A549 (cell line): ENCODE results near the gene CIAPIN1. TPM values are rescaled to one million over a fixed set of nuclear protein-coding genes. Genes with fewer than 3 reads are reported as not detected.

ENCODE experiments used
- ATAC-seq, 2 experiments: fragments of 200-7000 bp in 1 of 2; fragments of >200 bp in 1 of 2; cut with Nextera tagmentation in 1 of 2; cut with Tn5 transposase in 1 of 2; 3 replicates each; pipeline versions ENCODE4 v1.8.0 to v1.9.1; 2018 to 2020; ENCODE audit warnings: mild to moderate bottlenecking in 1 of 2, moderate library complexity in 1 of 2
- CTCF ChIA-PET: fragments of 300-600 bp; sonication (Branson Sonifier 250); formaldehyde crosslinking; extraction: SDS; loops from one replicate; lab custom pipeline; 2021; ENCODE audit warnings: antibody characterized with exemption, inconsistent platforms; lab: Yijun Ruan, JAX
- POLR2A ChIA-PET: fragments of 350-600 bp; formaldehyde crosslinking; extraction: SDS; loops from one replicate; lab custom pipeline; 2021; ENCODE audit warnings: antibody characterized with exemption, inconsistent platforms; lab: Yijun Ruan, JAX
- DNase-seq, 2 experiments: peaks; one replicate each; pipeline versions ENCODE4 v3.0.0 to v3.0.0-alpha.2; 2011 to 2016; ENCODE audit warnings: low read depth in 1 of 2, low spot score in 1 of 2
- FAIRE-seq: peaks from 2 replicates; lab custom pipeline; 2011; peaks lifted over from hg19 to GRCh38; lab: Jason Lieb, UNC
- H3K27ac ChIP-seq, 2 experiments: fragments of >200 bp; sonication (Bioruptor Twin); formaldehyde crosslinking; 3 replicates each; pipeline ENCODE4 v1.5.1; 2016 to 2017
- H3K4me1 ChIP-seq: fragments of >200 bp; sonication (Bioruptor Twin); formaldehyde crosslinking; 3 replicates; pipeline ENCODE4 v1.6.1; 2016
- H3K4me2 ChIP-seq: fragments of >200 bp; sonication (Bioruptor Twin); formaldehyde crosslinking; 3 replicates; pipeline ENCODE4 v1.6.1; 2016
- H3K4me3 ChIP-seq: fragments of >200 bp; sonication (Bioruptor Twin); formaldehyde crosslinking; 3 replicates; pipeline ENCODE4 v1.5.1; 2016
- H3K9me3 ChIP-seq: fragments of >200 bp; sonication (Bioruptor Twin); formaldehyde crosslinking; 3 replicates; pipeline ENCODE4 v1.6.1; 2016
- CHD4 ChIP-seq: fragments of 200-600 bp; sonication (generic); IDR thresholded peaks from 2 replicates; pipeline ENCODE4 v1.6.1; 2016; ENCODE audit warnings: antibody characterized with exemption, mild to moderate bottlenecking, borderline replicate concordance
- E2F6 ChIP-seq: IDR thresholded peaks from 2 replicates; pipeline ENCODE4 v1.6.1; 2012; ENCODE audit warnings: low read depth, borderline replicate concordance
- ELK1 ChIP-seq: fragments of 150-350 bp; IDR thresholded peaks from 2 replicates; pipeline ENCODE4 v1.6.1; 2014; ENCODE audit warnings: low read depth, mild to moderate bottlenecking, low read length
- EP300 ChIP-seq, 2 experiments: fragments of >200 bp; sonication (Bioruptor Twin); formaldehyde crosslinking; IDR thresholded peaks; 2 replicates in 1 of 2; 3 replicates in 1 of 2; pipeline ENCODE4 v1.6.1; 2016 to 2017
- ESRRA ChIP-seq: fragments of 150-350 bp; IDR thresholded peaks from 2 replicates; pipeline ENCODE4 v1.6.1; 2014; ENCODE audit warnings: mild to moderate bottlenecking, low read length, borderline replicate concordance
- GATA3 ChIP-seq: IDR thresholded peaks from 2 replicates; pipeline ENCODE4 v1.6.1; 2012; ENCODE audit warnings: borderline replicate concordance
- HDAC2 ChIP-seq: fragments of 200-600 bp; sonication (generic); IDR thresholded peaks from 2 replicates; pipeline ENCODE4 v1.6.1; 2016
- HEYL ChIP-seq: fragments of 250-450 bp; sonication (Bioruptor Pico); IDR thresholded peaks from 2 replicates; pipeline ENCODE4 v1.8.0; 2021; ENCODE audit warnings: mild to moderate bottlenecking, moderate library complexity
- HMGXB4 ChIP-seq: fragments of 250-450 bp; sonication (Bioruptor Pico); IDR thresholded peaks from 2 replicates; pipeline ENCODE4 v1.5.0; 2021; ENCODE audit warnings: mild to moderate bottlenecking, moderate library complexity, borderline replicate concordance
- HOXA7 ChIP-seq: fragments of 250-450 bp; sonication (Bioruptor Pico); IDR thresholded peaks from 2 replicates; pipeline ENCODE4 v1.5.0; 2020; ENCODE audit warnings: mild to moderate bottlenecking, moderate library complexity
- HOXB13 ChIP-seq: fragments of 250-450 bp; sonication (Bioruptor Pico); IDR thresholded peaks from 2 replicates; pipeline ENCODE4 v1.5.0; 2020; ENCODE audit warnings: low read depth, mild to moderate bottlenecking, moderate library complexity
- JUN ChIP-seq, 2 experiments: fragments of >200 bp; sonication (Bioruptor Twin); formaldehyde crosslinking; IDR thresholded peaks; 2 replicates in 1 of 2; 3 replicates in 1 of 2; pipeline ENCODE4 v1.6.1; 2016 to 2017
- JUNB ChIP-seq: fragments of >200 bp; sonication (Bioruptor Twin); formaldehyde crosslinking; IDR thresholded peaks from 2 replicates; pipeline ENCODE4 v1.6.1; 2016
- KDM1A ChIP-seq: fragments of 200-600 bp; sonication (generic); IDR thresholded peaks from 2 replicates; pipeline ENCODE4 v1.6.1; 2016; ENCODE audit warnings: low read depth, mild to moderate bottlenecking
- KDM5A ChIP-seq: fragments of 200-600 bp; sonication (generic); IDR thresholded peaks from 2 replicates; pipeline ENCODE4 v1.6.1; 2016; ENCODE audit warnings: antibody characterized with exemption, mild to moderate bottlenecking
- MAX ChIP-seq: IDR thresholded peaks from 2 replicates; pipeline ENCODE4 v1.6.1; 2012
- MAZ ChIP-seq: fragments of 150-350 bp; IDR thresholded peaks from 2 replicates; pipeline ENCODE4 v1.6.1; 2014; ENCODE audit warnings: antibody characterized with exemption, low read depth, low read length, borderline replicate concordance
- MYC ChIP-seq: IDR thresholded peaks from 2 replicates; pipeline ENCODE4 v1.6.1; 2012; ENCODE audit warnings: mild to moderate bottlenecking, inconsistent platforms, low read length, improper control_type of control experiment, borderline replicate concordance
- NFE2L2 ChIP-seq: fragments of 150-350 bp; conservative IDR thresholded peaks from 2 replicates; pipeline ENCODE4 v1.6.1; 2014; ENCODE audit warnings: low read length
- PBX3 ChIP-seq: IDR thresholded peaks from 2 replicates; pipeline ENCODE4 v1.6.1; 2012
- RAD21 ChIP-seq, 2 experiments: fragments of >200 bp in 1 of 2; sonication (Bioruptor Twin) in 1 of 2; formaldehyde crosslinking in 1 of 2; IDR thresholded peaks in 1 of 2; conservative IDR thresholded peaks in 1 of 2; 2 replicates in 1 of 2; 3 replicates in 1 of 2; pipeline ENCODE4 v1.6.1; 2012 to 2018; ENCODE audit warnings: inconsistent platforms in 1 of 2
- RNF2 ChIP-seq: fragments of 200-600 bp; sonication (generic); IDR thresholded peaks from 2 replicates; pipeline ENCODE4 v1.6.1; 2016; ENCODE audit warnings: low read depth, mild to moderate bottlenecking, antibody characterized with exemption, moderate library complexity, borderline replicate concordance
- SREBF2 ChIP-seq: fragments of 450-650 bp; IDR thresholded peaks from 2 replicates; pipeline ENCODE4 v1.6.1; 2014; ENCODE audit warnings: mild to moderate bottlenecking, moderate library complexity
- TP53 ChIP-seq: fragments of 250-450 bp; sonication (Bioruptor Pico); IDR thresholded peaks from 2 replicates; pipeline ENCODE4 v1.5.0; 2021; ENCODE audit warnings: mild to moderate bottlenecking, moderate library complexity
- ZNF302 ChIP-seq: fragments of 250-450 bp; sonication (Bioruptor Pico); IDR thresholded peaks from 2 replicates; pipeline ENCODE4 v1.9.0; 2021; ENCODE audit warnings: inconsistent platforms, mild to moderate bottlenecking, moderate library complexity
- ZSCAN20 ChIP-seq: fragments of 250-450 bp; sonication (Bioruptor Pico); IDR thresholded peaks from 2 replicates; pipeline ENCODE4 v1.8.0; 2022; ENCODE audit warnings: mild to moderate bottlenecking, moderate library complexity
- WGBS: methylation state at CpG from one replicate; pipeline ENCODE4 v1.1.6; 2017; ENCODE audit errors: missing lambda C conversion rate; 5-methylcytosine and 5-hydroxymethylcytosine counted together
- polyA plus RNA-seq, 4 experiments: library from polyadenylated mRNA; depleted of rRNA in 3 of 4; stranded (reverse); fragments of >200 nt; fragmentation: RNase III in 1 of 4; extraction: RNeasy Plus Mini Kit Qiagen cat#74134 plus additional on column Dnase treatment in 1 of 4; gene quantifications; 2 replicates in 3 of 4; 3 replicates in 1 of 4; pipeline ENCODE4 v1.2.3, GENCODE V29; 2011 to 2017

CIAPIN1 gene
- polyA plus RNA-seq, 2 of the 4 experiments (the other 2 are of a cell fraction) = 71.5 to 101 TPM

- ATAC-seq (peak; percentile 23 to 36), DNase-seq (peak in 1 of 2 experiments; percentile 78), FAIRE-seq (no peak)
- Histone ChIP-seq H3K4me2 (peak overlapping the region; percentile 87), H3K4me3 (0 out of 3 replicates have a peak overlapping the region, but pooled peaks have one; percentile 2), H3K27ac (peak overlapping the region; percentile 96 to 98), H3K4me1 (peaks cover 97% of the 10 kb centered on the region), H3K9me3 (no peaks in the 10 kb centered on the region)
- ChIA-PET CTCF (interaction anchor here (1.3 to 8.4 kb wide), 6 partner anchors 11 to 50 kb away, joined by 3 to 70 read pairs (median 8); partner anchors contain the start of genes DOK4 and POLR2C), POLR2A (interaction anchor here (0.8 to 3.0 kb wide), 5 partner anchors 8 to 25 kb away, joined by 3 to 25 read pairs (median 7); partner anchors contain the start of genes CIAPIN1, COQ9, DOK4 and POLR2C)
- TF ChIP-seq E2F6 (0 out of 2 replicates have a peak, but pooled peaks have one; percentile 34), HOXA7 (peak; percentile 61; the same call in 1 of the 2 replicates), MAX (peak; percentile 46; the same call in 1 of the 2 replicates), RNF2 (no peak), HDAC2 (no peak), NFE2L2 (no peak), KDM1A (no peak)
- 15% methylated on average over 4 of the region's 4 CpGs for WGBS
These were observed 25.5 kb upstream of the CIAPIN1 start for GRCh38 chr16:57472665-57473060.

- POLR2A ChIA-PET = interaction anchor here (0.5 to 3.0 kb wide), 6 partner anchors 9 to 40 kb away, joined by 3 to 25 read pairs (median 7); partner anchors contain the start of genes CIAPIN1, COQ9, DOK4 and POLR2C
- Histone ChIP-seq H3K4me3 (peak overlapping the region; percentile 26; the same call in 1 of the 3 replicates), H3K9me3 (no peaks in the 10 kb centered on the region), H3K27ac (peak overlapping the region; percentile 96 to 98), H3K4me2 (peak overlapping the region; percentile 87), H3K4me1 (peaks cover 97% of the 10 kb centered on the region)
- WGBS = 4% methylated on average over 10 of the region's 10 CpGs
- FAIRE-seq (peak; percentile 65), ATAC-seq (peak; percentile 71 to 81), DNase-seq (peak; percentile 93 to 97)
- CTCF ChIA-PET = interaction anchor here (1.0 to 8.4 kb wide), 8 partner anchors 10 to 50 kb away, joined by 3 to 70 read pairs (median 6); partner anchors contain the start of genes DOK4 and POLR2C
- TF ChIP-seq JUNB = peak; percentile 65
- TF ChIP-seq HEYL (CRISPR knock-in tag) = no peak
- peak; percentile 90 for TF ChIP-seq GATA3
- TF ChIP-seq MYC = peak; percentile 46; the same call in 1 of the 2 replicates
- no peak; the same call in 1 of the 2 replicates for TF ChIP-seq ESRRA
- no peak for TF ChIP-seq E2F6
- peak; percentile 84; the same call in 1 of the 2 replicates for TF ChIP-seq HOXB13 (CRISPR knock-in tag)
- no peak; the same call in 1 of the 2 replicates for TF ChIP-seq TP53 (CRISPR knock-in tag)
- peak; percentile 59; the same call in 1 of the 2 replicates for TF ChIP-seq MAX
- TF ChIP-seq HMGXB4 (CRISPR knock-in tag) = no peak
- no peak for TF ChIP-seq ZNF302
- no peak for TF ChIP-seq KDM5A
- peak; percentile 55 for TF ChIP-seq PBX3
- TF ChIP-seq SREBF2 = no peak
- peak; percentile 87 to 90; a peak in 4 of 5 replicates for TF ChIP-seq EP300 (IDR thresholded peaks at IDR 0.05)
- TF ChIP-seq CHD4 = no peak
- peak; percentile 95 for TF ChIP-seq JUN (IDR thresholded peaks at IDR 0.05)
- TF ChIP-seq ZSCAN20 = no peak
- no peak for TF ChIP-seq MAZ
- TF ChIP-seq ELK1 = no peak
- TF ChIP-seq RAD21 (conservative IDR thresholded peaks at IDR 0.05 in 1 of 2, IDR thresholded peaks at IDR 0.05 in 1 of 2) = 0 out of 5 replicates have a peak, but pooled peaks of 1 of the 2 experiments have one; percentile 31
These were observed 24.9 kb upstream of the CIAPIN1 start for GRCh38 chr16:57471852-57472664.
